GM12878 (cell line): ENCODE data around the gene GRIK4. TPM values are rescaled to one million over a fixed set of nuclear protein-coding genes. Genes with fewer than 3 reads are reported as not detected.

Experiments
- ATF3 ChIP-seq: IDR thresholded peaks from 2 replicates; pipeline ENCODE4 v1.6.1; 2011; ENCODE audit warnings: low read depth, mild to moderate bottlenecking, low read length, moderate library complexity, borderline replicate concordance; ENCODE audit errors: extremely low read depth
- CTCF ChIP-seq, 3 experiments: IDR thresholded peaks in 2 of 3; conservative IDR thresholded peaks in 1 of 3; 2 replicates each; pipeline ENCODE4 v1.5.1; 2011; ENCODE audit warnings: low read depth in 3 of 3, low read length in 3 of 3, mild to moderate bottlenecking in 3 of 3, control low read depth in 2 of 3, moderate library complexity in 2 of 3, inconsistent platforms in 1 of 3, mixed read lengths in 1 of 3; ENCODE audit not compliant: control insufficient read depth in 2 of 3, insufficient read depth in 1 of 3; ENCODE audit errors: extremely low read depth in 1 of 3
- EGR1 ChIP-seq, 2 experiments: IDR thresholded peaks; 1 replicate in 1 of 2; 2 replicates in 1 of 2; pipeline ENCODE4 v1.6.1; 2011 to 2012; ENCODE audit warnings: low read depth in 2 of 2, low read length in 2 of 2, borderline replicate concordance in 1 of 2, mild to moderate bottlenecking in 1 of 2, moderate library complexity in 1 of 2
- NKRF ChIP-seq: fragments of 450-650 bp; conservative IDR thresholded peaks from 2 replicates; pipeline ENCODE4 v1.6.1; 2017; ENCODE audit warnings: mild to moderate bottlenecking, moderate library complexity
- RAD51 ChIP-seq: fragments of 450-650 bp; IDR thresholded peaks from 2 replicates; pipeline ENCODE4 v1.6.1; 2016; ENCODE audit warnings: moderate library complexity, mild to moderate bottlenecking, inconsistent platforms
- ZNF592 ChIP-seq: fragments of 450-650 bp; IDR thresholded peaks from 2 replicates; pipeline ENCODE4 v1.6.1; 2017; ENCODE audit warnings: mild to moderate bottlenecking, moderate library complexity
- polyA plus RNA-seq, 11 experiments: library from polyadenylated mRNA; depleted of rRNA in 4 of 11; unstranded in 6 of 11; stranded (reverse) in 5 of 11; fragments of >200 nt; fragmentation: Nextera tagmentation in 4 of 11; fragmentation: Illumina TruSeq in 1 of 11; extraction: Ambion mirVana in 4 of 11; extraction: Trizol in 1 of 11; gene quantifications; 1 replicate in 1 of 11; 2 replicates in 10 of 11; pipeline versions ENCODE4 v1.2.1 to v1.2.3, GENCODE V29; 2011 to 2016; ENCODE audit warnings: inconsistent platforms in 2 of 11, missing spikeins in 2 of 11, low read depth in 1 of 11
- total RNA-seq, 4 experiments: library from RNA; depleted of rRNA in 3 of 4; stranded (reverse); fragments of >200 nt in 3 of 4; fragmentation: Illumina TruSeq in 1 of 4; extraction: Trizol in 1 of 4; gene quantifications; 2 replicates each; pipeline versions ENCODE4 v1.2.1 to v1.2.3, GENCODE V29; 2013 to 2021

GRIK4 gene
- total and polyA plus RNA-seq, 10 of the 15 experiments (the other 5 are each of a cell fraction or from before 2014, with no cell fraction given) = 0.33 to 3.6 (median 0.72) TPM

- TF ChIP-seq ZNF592 = no peak
- no peak for TF ChIP-seq ATF3
- no peak for TF ChIP-seq EGR1 (IDR thresholded peaks at IDR 0.05; ENCODE audit: borderline replicate concordance in 1 of 2, low read depth in 2 of 2, low read length in 2 of 2)
- TF ChIP-seq RAD51 = no peak
- no peak for TF ChIP-seq NKRF
- TF ChIP-seq CTCF (IDR thresholded peaks at IDR 0.05 in 2 of 3, conservative IDR thresholded peaks at IDR 0.05 in 1 of 3; ENCODE audit: control insufficient read depth in 2 of 3, extremely low read depth in 1 of 3, insufficient read depth in 1 of 3, low read depth in 3 of 3, low read length in 3 of 3) = no peak
Observed at GRCh38 chr11:120676991-120677390, 165.4 kb downstream of the GRIK4 start (continued).
